ENCODE results near the gene NEU1. TPM values are rescaled to one million over a fixed set of nuclear protein-coding genes. Genes with fewer than 3 reads are reported as not detected.

The NEU1 gene
- polyA plus RNA-seq, 1 donor from 2014 or later = 40.9 TPM

GRCh38 chr6:31861919-31862343 is 690 bp downstream of the NEU1 start:
- Histone ChIP-seq H3F3A (ENCODE audit: insufficient read depth, low read length, poor library complexity, severe bottlenecking) (no peaks in the 10 kb centered on the region), H3K9me2 (ENCODE audit: insufficient read depth, low read length) (no peaks in the 10 kb centered on the region), H4K20me1 (ENCODE audit: insufficient read depth) (no peaks in the 10 kb centered on the region), H3K9me3 (ENCODE audit: low read length) (no peaks in the 10 kb centered on the region), H3K4me2 (ENCODE audit: low read length) (peak overlapping the region; percentile 68), H3K27ac (ENCODE audit: low read length) (peak overlapping the region; percentile 82), H3K79me2 (replicated peaks; ENCODE audit: insufficient read depth, low read length) (peaks cover 8% of the 10 kb centered on the region), H3K4me3 (ENCODE audit: low read length) (peak overlapping the region; percentile 90), H3K36me3 (ENCODE audit: insufficient read depth, low read length) (no peaks in the 10 kb centered on the region), H3K27me3 (ENCODE audit: insufficient read depth, low read depth, low read length) (no peaks in the 10 kb centered on the region), H2AFZ (ENCODE audit: low read depth, low read length) (peak overlapping the region; percentile 42), H3K9ac (ENCODE audit: low read length) (peak overlapping the region; percentile 92)
- TF ChIP-seq REST (IDR thresholded peaks at IDR 0.05; ENCODE audit: borderline replicate concordance) = no peak
- TF ChIP-seq EP300 (conservative IDR thresholded peaks at IDR 0.05; ENCODE audit: poor library complexity, severe bottlenecking) = no peak
- TF ChIP-seq POLR2AphosphoS5 (IDR thresholded peaks at IDR 0.05) = no peak
- TF ChIP-seq CTCF (IDR thresholded peaks at IDR 0.05; ENCODE audit: poor library complexity, severe bottlenecking) = no peak
- TF ChIP-seq EZH2 (IDR thresholded peaks at IDR 0.05; ENCODE audit: borderline replicate concordance, insufficient read depth, low read length, poor library complexity, severe bottlenecking) = no peak
- no peak for TF ChIP-seq SMC3 (conservative IDR thresholded peaks at IDR 0.05; ENCODE audit: poor library complexity)
- TF ChIP-seq MXI1 (conservative IDR thresholded peaks at IDR 0.05; ENCODE audit: poor library complexity, severe bottlenecking) = no peak
- no peak for TF ChIP-seq RAD21 (conservative IDR thresholded peaks at IDR 0.05)
- no peak for TF ChIP-seq TAF1 (IDR thresholded peaks at IDR 0.05; ENCODE audit: low read depth)

GRCh38 chr6:31861150-31861549 is 1.5 kb downstream of the NEU1 start:
- Histone ChIP-seq H3K4me2 (ENCODE audit: low read length) (no peak overlapping the region), H3K9me3 (ENCODE audit: low read length) (no peaks in the 10 kb centered on the region), H3K9me2 (ENCODE audit: insufficient read depth, low read length) (no peaks in the 10 kb centered on the region), H3K4me3 (ENCODE audit: low read length) (peak overlapping the region; percentile 90), H3K9ac (ENCODE audit: low read length) (no peak overlapping the region), H4K20me1 (ENCODE audit: insufficient read depth) (no peaks in the 10 kb centered on the region), H3K27me3 (ENCODE audit: insufficient read depth, low read depth, low read length) (no peaks in the 10 kb centered on the region), H2AFZ (ENCODE audit: low read depth, low read length) (no peak overlapping the region), H3K36me3 (ENCODE audit: insufficient read depth, low read length) (no peaks in the 10 kb centered on the region), H3K27ac (ENCODE audit: low read length) (no peak overlapping the region), H3K79me2 (replicated peaks; ENCODE audit: insufficient read depth, low read length) (peaks cover 8% of the 10 kb centered on the region), H3F3A (ENCODE audit: insufficient read depth, low read length, poor library complexity, severe bottlenecking) (no peaks in the 10 kb centered on the region)
- TF ChIP-seq EZH2 (IDR thresholded peaks at IDR 0.05; ENCODE audit: borderline replicate concordance, insufficient read depth, low read length, poor library complexity, severe bottlenecking) (no peak), TAF1 (IDR thresholded peaks at IDR 0.05; ENCODE audit: low read depth) (no peak), MXI1 (conservative IDR thresholded peaks at IDR 0.05; ENCODE audit: poor library complexity, severe bottlenecking) (no peak), RAD21 (conservative IDR thresholded peaks at IDR 0.05) (no peak), REST (IDR thresholded peaks at IDR 0.05; ENCODE audit: borderline replicate concordance) (no peak), SMC3 (conservative IDR thresholded peaks at IDR 0.05; ENCODE audit: poor library complexity) (no peak), POLR2AphosphoS5 (IDR thresholded peaks at IDR 0.05) (no peak), CTCF (IDR thresholded peaks at IDR 0.05; ENCODE audit: poor library complexity, severe bottlenecking) (no peak), EP300 (conservative IDR thresholded peaks at IDR 0.05; ENCODE audit: poor library complexity, severe bottlenecking) (no peak)

Measured in neural cell (in vitro differentiated cells).